Activated CD4-positive, alpha-beta T cell treated with anti-CD3 and anti-CD28 coated beads for 48 hours (primary cell): ENCODE data around the gene PDCL2.
A peak's percentile ranks its signal among the peaks of the same experiment; 100 is the strongest.
"Not testable (repeated sequence)": the region's sequence is repeated elsewhere in the genome, so short reads cannot be mapped to it uniquely, and the experiment has no call there.

Experiments used
- DNase-seq: peaks from one replicate; pipeline ENCODE4 v3.0.0-alpha.2; 2020

The PDCL2 gene

GRCh38 chr4:55582773-55583172 lies 9.3 kb downstream of the PDCL2 start:
- not testable (repeated sequence) for DNase-seq

- DNase-seq, result no peak
Measured at GRCh38 chr4:55578341-55579010, 13.6 kb downstream of the PDCL2 start.

GRCh38 chr4:55575513-55575912 lies 16.5 kb downstream of the PDCL2 start:
- no peak for DNase-seq

GRCh38 chr4:55574252-55574651 lies 17.8 kb downstream of the PDCL2 start:
- no peak for DNase-seq

GRCh38 chr4:55571806-55572205 lies 20.2 kb downstream of the PDCL2 start:
- no peak for DNase-seq

- no peak for DNase-seq
Measured at GRCh38 chr4:55568905-55569504, 23.0 kb downstream of the PDCL2 start.

GRCh38 chr4:55561889-55562288 lies 30.2 kb downstream of the PDCL2 start:
- DNase-seq, result no peak

- no peak for DNase-seq
Measured at GRCh38 chr4:55560096-55560495, 31.9 kb downstream of the PDCL2 start.

GRCh38 chr4:55554453-55555030 lies 37.5 kb downstream of the PDCL2 start:
- DNase-seq, result no peak

GRCh38 chr4:55553441-55554201 lies 38.4 kb downstream of the PDCL2 start:
- DNase-seq, result no peak

- not testable (repeated sequence) for DNase-seq
Measured at GRCh38 chr4:55551964-55552363, 40.1 kb downstream of the PDCL2 start.

GRCh38 chr4:55549888-55550287 lies 42.2 kb downstream of the PDCL2 start:
- no peak for DNase-seq

- DNase-seq, result no peak
Measured at GRCh38 chr4:55547918-55548317, 44.1 kb downstream of the PDCL2 start.

GRCh38 chr4:55547466-55547770 lies 44.6 kb downstream of the PDCL2 start:
- no peak for DNase-seq

GRCh38 chr4:55546756-55547465 lies 45.1 kb downstream of the PDCL2 start, which contains the start of gene CLOCK:
Gene CLOCK, minus strand, starts transcription at chr4:55546909. Its CDS starts 64,124 bp downstream, at chr4:55482785.
- peak; percentile 85 for DNase-seq

- DNase-seq, result no peak
Measured at GRCh38 chr4:55546506-55546755, 45.6 kb downstream of the PDCL2 start.

- peak; percentile 73 for DNase-seq
Measured at GRCh38 chr4:55545641-55546505, 46.2 kb downstream of the PDCL2 start.

- DNase-seq, result no peak
Measured at GRCh38 chr4:55545151-55545550, 46.9 kb downstream of the PDCL2 start.

- no peak for DNase-seq
Measured at GRCh38 chr4:55543858-55544257, 48.2 kb downstream of the PDCL2 start.

- DNase-seq, result no peak
Measured at GRCh38 chr4:55540271-55540670, 51.8 kb downstream of the PDCL2 start.

- DNase-seq, result no peak
Measured at GRCh38 chr4:55539658-55540057, 52.4 kb downstream of the PDCL2 start.

GRCh38 chr4:55538531-55538930 lies 53.5 kb downstream of the PDCL2 start:
- DNase-seq, result no peak
